GM21528 (cell line): ENCODE measurements around the gene AGPAT1.
"Not testable (repeated sequence)": the region's sequence is repeated elsewhere in the genome, so short reads cannot be mapped to it uniquely, and the experiment has no call there.

ENCODE experiments used
- ATAC-seq: cut with Tn5 transposase; IDR thresholded peaks from one replicate; pipeline ENCODE4 v1.9.1; 2021; ENCODE audit warnings: mild to moderate bottlenecking, moderate library complexity; ENCODE audit not compliant: unreplicated experiment, low FRiP score

The AGPAT1 gene

GRCh38 chr6:32187725-32188380 lies 12.0 kb upstream of the AGPAT1 start:
- ATAC-seq = not testable (repeated sequence)

GRCh38 chr6:32187009-32187709 lies 11.3 kb upstream of the AGPAT1 start:
- ATAC-seq = no peak

- not testable (repeated sequence) for ATAC-seq
Measured at GRCh38 chr6:32186151-32186840, 10.4 kb upstream of the AGPAT1 start.

- ATAC-seq = not testable (repeated sequence)
Measured at GRCh38 chr6:32185681-32186131, 9.8 kb upstream of the AGPAT1 start.

GRCh38 chr6:32184084-32184640 lies 8.3 kb upstream of the AGPAT1 start, which contains the start of gene AGER:
TSS of gene AGER (minus strand) at chr6:32184253. CDS start at chr6:32184222, 31 bp downstream.
- no peak for ATAC-seq

GRCh38 chr6:32183483-32184083 lies 7.7 kb upstream of the AGPAT1 start:
- no peak for ATAC-seq

GRCh38 chr6:32183030-32183429 lies 7.1 kb upstream of the AGPAT1 start:
- no peak for ATAC-seq

- ATAC-seq = no peak
Measured at GRCh38 chr6:32182555-32182981, 6.7 kb upstream of the AGPAT1 start.

GRCh38 chr6:32181915-32182529 lies 6.1 kb upstream of the AGPAT1 start:
- no peak for ATAC-seq

GRCh38 chr6:32181148-32181702 lies 5.3 kb upstream of the AGPAT1 start:
- no peak for ATAC-seq

GRCh38 chr6:32179766-32180405 lies 4.0 kb upstream of the AGPAT1 start:
- ATAC-seq = no peak

- ATAC-seq = no peak
Measured at GRCh38 chr6:32178547-32179440, 2.9 kb upstream of the AGPAT1 start.

GRCh38 chr6:32177788-32178546 lies 2.1 kb upstream of the AGPAT1 start, which contains the start of gene RNF5:
TSS of gene RNF5 (plus strand) at chr6:32178405. CDS start at chr6:32178512, 107 bp downstream.
- peak; percentile 75 for ATAC-seq

GRCh38 chr6:32177183-32177787 lies 1.4 kb upstream of the AGPAT1 start:
- peak; percentile 7 for ATAC-seq

GRCh38 chr6:32176476-32177182 lies 745 bp upstream of the AGPAT1 start:
- no peak for ATAC-seq

GRCh38 chr6:32175322-32175710 lies 568 bp downstream of the AGPAT1 start:
- ATAC-seq = no peak

GRCh38 chr6:32174416-32174815 lies 1.5 kb downstream of the AGPAT1 start:
- ATAC-seq = no peak
